ENCODE results near the gene PRELP. TPM values are rescaled to one million over a fixed set of nuclear protein-coding genes. Genes with fewer than 3 reads are reported as not detected.

PRELP gene
- total and polyA plus RNA-seq, 2 of the 8 experiments (the other 6 are each of a cell fraction or from before 2014, with no cell fraction given): 0.13 to 0.23 TPM

GRCh38 chr1:203439131-203439730 is 36.4 kb upstream of the PRELP start:
- Histone ChIP-seq H3K18ac (ENCODE audit: extremely low read depth, low read length) (no peak overlapping the region), H3K36me3 (ENCODE audit: control insufficient read depth in 2 of 4, insufficient read depth in 4 of 4, low read length in 3 of 4) (no peaks in the 10 kb centered on the region), H2AK5ac (ENCODE audit: low read depth, low read length) (no peak overlapping the region), H3K4ac (replicated peaks; ENCODE audit: insufficient read length, low read depth, low read length) (no peak overlapping the region), H3K27me3 (replicated peaks in 1 of 4; ENCODE audit: control insufficient read depth in 3 of 4, extremely low read depth in 1 of 4, insufficient read depth in 3 of 4, low read length in 3 of 4) (no peaks in the 10 kb centered on the region; a peak in 1 of 7 replicates), H4K8ac (ENCODE audit: extremely low read depth, insufficient read depth, low read length) (no peak overlapping the region), H4K5ac (ENCODE audit: insufficient read length, low read depth, low read length) (no peak overlapping the region), H3K4me3 (ENCODE audit: extremely low read depth in 1 of 4, insufficient read depth in 2 of 4, low read depth in 3 of 4, low read length in 4 of 4) (no peak overlapping the region), H3K27ac (ENCODE audit: low read depth, low read length) (no peak overlapping the region), H4K20me1 (replicated peaks in 1 of 2; ENCODE audit: control insufficient read depth in 1 of 2, insufficient read depth in 2 of 2, low read length in 2 of 2) (no peaks in the 10 kb centered on the region), H2BK15ac (ENCODE audit: low read length) (no peak overlapping the region), H2BK5ac (ENCODE audit: low read depth, low read length) (no peak overlapping the region), H3K4me1 (replicated peaks in 1 of 4; ENCODE audit: control insufficient read depth in 3 of 4, insufficient read depth in 4 of 4, low read length in 3 of 4) (peaks cover 2 to 9% (median 5%) of the 10 kb centered on the region in 4 experiments), H2BK20ac (ENCODE audit: low read length) (0 out of 2 replicates have a peak overlapping the region, but pooled peaks have one; percentile 52), H3K23ac (ENCODE audit: insufficient read length) (no peak overlapping the region), H2BK12ac (ENCODE audit: low read depth, low read length) (no peak overlapping the region), H3K9ac (replicated peaks in 1 of 4; ENCODE audit: extremely low read depth in 1 of 4, low read depth in 3 of 4, low read length in 3 of 4) (no peak overlapping the region), H2BK120ac (replicated peaks; ENCODE audit: low read depth, low read length) (no peak overlapping the region), H2AFZ (ENCODE audit: low read length) (no peak overlapping the region), H3K14ac (ENCODE audit: insufficient read length) (no peak overlapping the region), H3K56ac (replicated peaks; ENCODE audit: insufficient read length, low read depth, low read length) (no peak overlapping the region), H3K4me2 (ENCODE audit: insufficient read depth in 1 of 2, low read depth in 2 of 2, low read length in 2 of 2) (no peak overlapping the region), H4K91ac (replicated peaks; ENCODE audit: insufficient read length, low read length) (no peak overlapping the region), H3K79me2 (ENCODE audit: control insufficient read depth in 1 of 2, insufficient read depth in 2 of 2, low read length in 2 of 2) (no peaks in the 10 kb centered on the region), H3K9me3 (ENCODE audit: insufficient read depth in 2 of 2, low read depth in 1 of 2, low read length in 1 of 2) (no peaks in the 10 kb centered on the region), H3K79me1 (ENCODE audit: low read depth, low read length) (no peaks in the 10 kb centered on the region), H3K23me2 (ENCODE audit: low read depth, low read length) (no peaks in the 10 kb centered on the region)
- ChIA-PET CTCF (ENCODE audit: partially characterized antibody) (interaction anchor here (0.9 to 10.2 kb wide), 5 partner anchors 9 to 166 kb away, joined by 3 to 166 read pairs (median 5); no protein-coding TSS in a partner anchor), POLR2A (ENCODE audit: partially characterized antibody) (no interaction called here)
- FAIRE-seq (no peak), DNase-seq (ENCODE audit: low read depth in 1 of 2, low spot score in 2 of 2) (no peak)
- 91% methylated on average over 6 of the region's 6 CpGs; no CpG with 5 or more reads in 1 of the 2 experiments for whole genome bisulfite sequencing, 2 experiments (ENCODE audit: extremely low coverage in 1 of 2, insufficient coverage in 1 of 2, insufficient read length in 1 of 2, insufficient replicate concordance in 2 of 2, low coverage in 1 of 2, low lambda C conversion rate in 2 of 2, missing lambda C conversion rate in 1 of 2)
- TF ChIP-seq ZNF274 (IDR thresholded peaks at IDR 0.05; ENCODE audit: borderline replicate concordance, extremely low read depth, low read length): no peak
- no peak for TF ChIP-seq RXRA (IDR thresholded peaks at IDR 0.05; ENCODE audit: insufficient read depth, low read depth, low read length)
- no peak for TF ChIP-seq EP300 (IDR thresholded peaks at IDR 0.05; ENCODE audit: borderline replicate concordance in 1 of 2, low read depth in 2 of 2, low read length in 2 of 2)
- TF ChIP-seq EZH2 (IDR thresholded peaks at IDR 0.05; ENCODE audit: low read depth, low read length, severe bottlenecking): no peak
- TF ChIP-seq ATF2 (IDR thresholded peaks at IDR 0.05; ENCODE audit: low read length): no peak
- TF ChIP-seq TAF1 (IDR thresholded peaks at IDR 0.05; ENCODE audit: low read depth, low read length): no peak
- no peak for TF ChIP-seq SUZ12 (IDR thresholded peaks at IDR 0.05; ENCODE audit: low read length)
- TF ChIP-seq HDAC2 (IDR thresholded peaks at IDR 0.05; ENCODE audit: borderline replicate concordance in 1 of 2, low read depth in 2 of 2, low read length in 2 of 2): no peak
- no peak for TF ChIP-seq SP2 (IDR thresholded peaks at IDR 0.05; ENCODE audit: low read length)
- TF ChIP-seq RBBP5 (IDR thresholded peaks at IDR 0.05; ENCODE audit: borderline replicate concordance, low read depth, low read length): no peak
- no peak for TF ChIP-seq YY1 (IDR thresholded peaks at IDR 0.05; ENCODE audit: low read depth, low read length)
